HG03025 (cell line): ENCODE measurements around the gene PTX4.

Source experiments
- ATAC-seq: cut with Tn5 transposase; IDR thresholded peaks from one replicate; pipeline ENCODE4 v1.9.1; 2021; ENCODE audit warnings: mild to moderate bottlenecking, moderate library complexity; ENCODE audit not compliant: unreplicated experiment, low FRiP score

Gene PTX4

GRCh38 chr16:1488619-1489018 lies at the start of gene PTX4:
Gene PTX4, minus strand, starts transcription at chr16:1488944. Its CDS starts 35 bp downstream, at chr16:1488909.
- ATAC-seq: no peak

GRCh38 chr16:1537763-1538289 lies 49.1 kb upstream of the PTX4 start:
- no peak for ATAC-seq

- ATAC-seq: no peak
Measured at GRCh38 chr16:1537138-1537577, 48.4 kb upstream of the PTX4 start.

GRCh38 chr16:1536601-1537000 lies 47.9 kb upstream of the PTX4 start:
- ATAC-seq: no peak

GRCh38 chr16:1535391-1536291 lies 46.9 kb upstream of the PTX4 start:
- ATAC-seq: no peak

- ATAC-seq: no peak
Measured at GRCh38 chr16:1534021-1535020, 45.6 kb upstream of the PTX4 start.

- ATAC-seq: no peak
Measured at GRCh38 chr16:1533443-1533951, 44.8 kb upstream of the PTX4 start, which contains the start of gene TMEM204. Gene TMEM204, plus strand, starts transcription at chr16:1533666. Its CDS starts 610 bp downstream, at chr16:1534276.

- ATAC-seq: no peak
Measured at GRCh38 chr16:1532771-1533170, 44.0 kb upstream of the PTX4 start.

GRCh38 chr16:1532081-1532760 lies 43.5 kb upstream of the PTX4 start:
- no peak for ATAC-seq

GRCh38 chr16:1531638-1531910 lies 42.8 kb upstream of the PTX4 start:
- ATAC-seq: no peak

- no peak for ATAC-seq
Measured at GRCh38 chr16:1530883-1531637, 42.3 kb upstream of the PTX4 start.

- ATAC-seq: no peak
Measured at GRCh38 chr16:1530349-1530882, 41.7 kb upstream of the PTX4 start.

- no peak for ATAC-seq
Measured at GRCh38 chr16:1528921-1529537, 40.3 kb upstream of the PTX4 start.

GRCh38 chr16:1527836-1528811 lies 39.4 kb upstream of the PTX4 start:
- ATAC-seq: no peak

- ATAC-seq: no peak
Measured at GRCh38 chr16:1526608-1527555, 38.1 kb upstream of the PTX4 start.

- ATAC-seq: no peak
Measured at GRCh38 chr16:1525871-1526607, 37.3 kb upstream of the PTX4 start.
